ENCODE data around the gene PIGP.

DNA sequence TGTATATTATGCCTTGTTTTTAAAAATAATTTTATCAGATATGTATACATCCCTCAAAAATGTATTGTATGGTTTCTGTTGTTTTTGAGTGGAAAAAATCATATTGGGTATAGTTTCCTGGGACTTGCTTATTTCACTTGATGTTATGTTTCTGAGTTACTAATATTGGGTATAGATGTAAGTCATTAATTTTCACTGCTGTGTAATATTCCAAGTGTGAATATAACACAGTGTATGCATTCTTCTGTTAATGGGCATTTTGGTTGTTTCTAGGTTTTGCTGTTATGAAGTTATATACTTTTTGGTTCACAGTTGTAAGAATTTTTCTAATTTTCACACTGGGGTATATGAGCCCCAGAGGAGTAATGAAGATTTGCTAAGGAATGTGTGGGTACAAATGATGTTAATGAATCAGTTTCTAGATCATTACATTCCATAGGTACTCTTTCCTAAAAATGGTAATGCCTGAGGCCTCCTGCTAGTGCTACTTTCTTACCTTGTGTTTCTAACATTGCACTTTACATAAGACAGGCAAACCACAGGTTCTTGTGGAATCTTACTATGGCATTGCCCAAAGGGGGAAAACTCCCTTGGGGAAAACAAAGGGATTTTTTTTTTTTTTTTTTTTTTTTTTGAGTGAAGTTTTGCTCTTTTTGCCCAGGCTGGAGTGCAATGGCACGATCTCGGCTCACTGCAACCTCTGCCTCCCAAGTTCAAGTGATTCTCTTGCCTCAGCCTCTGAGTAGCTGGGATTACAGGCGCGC is 3.4 kb upstream of the PIGP start:
- no peak for TF ChIP-seq POLR2A (IDR thresholded peaks at IDR 0.05)
- TF ChIP-seq, protein P1, sequence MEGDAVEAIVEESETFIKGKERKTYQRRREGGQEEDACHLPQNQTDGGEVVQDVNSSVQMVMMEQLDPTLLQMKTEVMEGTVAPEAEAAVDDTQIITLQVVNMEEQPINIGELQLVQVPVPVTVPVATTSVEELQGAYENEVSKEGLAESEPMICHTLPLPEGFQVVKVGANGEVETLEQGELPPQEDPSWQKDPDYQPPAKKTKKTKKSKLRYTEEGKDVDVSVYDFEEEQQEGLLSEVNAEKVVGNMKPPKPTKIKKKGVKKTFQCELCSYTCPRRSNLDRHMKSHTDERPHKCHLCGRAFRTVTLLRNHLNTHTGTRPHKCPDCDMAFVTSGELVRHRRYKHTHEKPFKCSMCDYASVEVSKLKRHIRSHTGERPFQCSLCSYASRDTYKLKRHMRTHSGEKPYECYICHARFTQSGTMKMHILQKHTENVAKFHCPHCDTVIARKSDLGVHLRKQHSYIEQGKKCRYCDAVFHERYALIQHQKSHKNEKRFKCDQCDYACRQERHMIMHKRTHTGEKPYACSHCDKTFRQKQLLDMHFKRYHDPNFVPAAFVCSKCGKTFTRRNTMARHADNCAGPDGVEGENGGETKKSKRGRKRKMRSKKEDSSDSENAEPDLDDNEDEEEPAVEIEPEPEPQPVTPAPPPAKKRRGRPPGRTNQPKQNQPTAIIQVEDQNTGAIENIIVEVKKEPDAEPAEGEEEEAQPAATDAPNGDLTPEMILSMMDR (IDR thresholded peaks at IDR 0.05), result no peak

Data from lower leg skin (tissue), 3 donors.